Caco-2 (cell line): ENCODE results near the gene MRPL58. TPM values are rescaled to one million over a fixed set of nuclear protein-coding genes. Genes with fewer than 3 reads are reported as not detected.

Experiments used
- BruUV-seq: library from RNA; stranded (reverse); fragments of 400-500 nt; replicated peaks from 2 replicates; lab custom pipeline; 2021; lab: Mats Ljungman, UMichigan
- CTCF ChIA-PET: fragments of 300-600 bp; sonication (Branson Sonifier 250); formaldehyde crosslinking; loops from one replicate; lab custom pipeline; 2022; ENCODE audit warnings: antibody characterized with exemption; lab: Charles Lee
- POLR2A ChIA-PET: fragments of 300-600 bp; sonication (Branson Sonifier 250); formaldehyde crosslinking; loops from one replicate; lab custom pipeline; 2022; ENCODE audit warnings: antibody characterized with exemption; lab: Charles Lee
- DNase-seq, 2 experiments: peaks; one replicate each; pipeline versions ENCODE4 v3.0.0 to v3.0.0-alpha.2; 2020 to 2022
- H3K27me3 ChIP-seq: replicated peaks from 2 replicates; pipeline ENCODE4 v1.6.0; 2011; ENCODE audit warnings: low read length; ENCODE audit not compliant: control insufficient read depth, insufficient read depth
- H3K36me3 ChIP-seq: 2 replicates; pipeline ENCODE4 v1.5.1; 2011; ENCODE audit warnings: low read length; ENCODE audit not compliant: control insufficient read depth, insufficient read depth
- H3K4me1 ChIP-seq: fragments of 250-450 bp; sonication (Bioruptor Pico); 2 replicates; pipeline ENCODE4 v1.5.1; 2020; ENCODE audit warnings: mild to moderate bottlenecking
- H3K4me3 ChIP-seq: 2 replicates; pipeline ENCODE4 v1.5.1; 2011; ENCODE audit warnings: low read depth, mild to moderate bottlenecking, control low read depth, low read length
- H3K9me3 ChIP-seq: fragments of 250-450 bp; sonication (Bioruptor Pico); 2 replicates; pipeline ENCODE4 v1.5.1; 2020; ENCODE audit warnings: mild to moderate bottlenecking, moderate library complexity
- H3K27ac Mint-ChIP-seq: one replicate; pipeline ENCODE4 v1.8.0; 2022; ENCODE audit warnings: mixed read lengths; ENCODE audit not compliant: unreplicated experiment
- H3K27me3 Mint-ChIP-seq: one replicate; pipeline ENCODE4 v1.8.0; 2022; ENCODE audit warnings: mixed read lengths; ENCODE audit not compliant: insufficient read depth, unreplicated experiment
- H3K36me3 Mint-ChIP-seq: one replicate; pipeline ENCODE4 v1.8.0; 2022; ENCODE audit warnings: mild to moderate bottlenecking, mixed read lengths; ENCODE audit not compliant: insufficient read depth, unreplicated experiment
- H3K4me1 Mint-ChIP-seq: one replicate; pipeline ENCODE4 v1.8.0; 2022; ENCODE audit warnings: low read depth, mixed read lengths; ENCODE audit not compliant: unreplicated experiment
- H3K4me3 Mint-ChIP-seq: one replicate; pipeline ENCODE4 v1.8.0; 2022; ENCODE audit warnings: mild to moderate bottlenecking, moderate library complexity, mixed read lengths; ENCODE audit not compliant: unreplicated experiment
- H3K9me3 Mint-ChIP-seq: one replicate; pipeline ENCODE4 v1.8.0; 2022; ENCODE audit warnings: mixed read lengths; ENCODE audit not compliant: unreplicated experiment
- CTCF ChIP-seq, 2 experiments: fragments of 200-600 bp in 1 of 2; IDR thresholded peaks; 1 replicate in 1 of 2; 2 replicates in 1 of 2; pipeline versions ENCODE4 v1.5.1 to v1.8.0; 2011 to 2022; ENCODE audit warnings: antibody characterized with exemption in 1 of 2, control low read depth in 1 of 2, inconsistent platforms in 1 of 2, low read depth in 1 of 2, low read length in 1 of 2, mild to moderate bottlenecking in 1 of 2, moderate library complexity in 1 of 2; ENCODE audit not compliant: insufficient read depth in 1 of 2, severe bottlenecking in 1 of 2, unreplicated experiment in 1 of 2
- intact Hi-C: fragments of 100-400 bp; cut with micrococcal nuclease; formaldehyde crosslinking; loops from one replicate; pipeline ENCODE4 v1.10.0; 2022; ENCODE audit not compliant: unreplicated experiment
- total RNA-seq: library from RNA; stranded (reverse); gene quantifications from 2 replicates; pipeline ENCODE4 v1.2.3, GENCODE V29; 2022

The MRPL58 gene
- total RNA-seq, 1 experiment from 2014 or later = 61.0 TPM

- no peaks in the 10 kb centered on the region for H3K27me3 ChIP-seq
- H3K4me3 Mint-ChIP-seq = peak overlapping the region; percentile 94
- H3K36me3 ChIP-seq = no peaks in the 10 kb centered on the region
- H3K27me3 Mint-ChIP-seq = peaks cover 4% of the 10 kb centered on the region
- H3K27ac Mint-ChIP-seq = peak overlapping the region; percentile 98
- intact Hi-C loops = loop anchor here (2.0 kb wide), 2 partner anchors 21 to 43 kb away; partner anchors contain the start of gene MRPL58
- no TSS peak for BruUV-seq
- peaks cover 39% of the 10 kb centered on the region for H3K36me3 Mint-ChIP-seq
- no peaks in the 10 kb centered on the region for H3K4me1 ChIP-seq
- ChIA-PET CTCF (interaction anchor here (0.9 to 2.0 kb wide), 7 partner anchors 14 to 168 kb away, joined by 3 to 31 read pairs (median 5); partner anchors contain the start of genes CDR2L and SLC16A5), POLR2A (interaction anchor here (1.8 to 2.4 kb wide), 2 partner anchors 14 to 21 kb away, joined by 20 to 29 read pairs; partner anchors contain the start of genes ATP5PD, KCTD2 and MRPL58)
- peak overlapping the region; percentile 91 for H3K4me3 ChIP-seq
- H3K9me3 Mint-ChIP-seq = peaks cover 20% of the 10 kb centered on the region
- TF ChIP-seq CTCF (IDR thresholded peaks at IDR 0.05; ENCODE audit: insufficient read depth in 1 of 2, low read depth in 1 of 2, low read length in 1 of 2, severe bottlenecking in 1 of 2, unreplicated experiment in 1 of 2) = no peak
- H3K9me3 ChIP-seq = no peaks in the 10 kb centered on the region
- H3K4me1 Mint-ChIP-seq = peaks cover 30% of the 10 kb centered on the region
- DNase-seq = peak; percentile 95 to 99
These were observed 21.1 kb downstream of the MRPL58 start for GRCh38 chr17:75033346-75034235.

GRCh38 chr17:75034236-75034908 is 21.9 kb downstream of the MRPL58 start:
- Mint-ChIP-seq H3K9me3 (peaks cover 14% of the 10 kb centered on the region), H3K36me3 (peaks cover 47% of the 10 kb centered on the region), H3K27ac (peak overlapping the region; percentile 98), H3K4me3 (peak overlapping the region; percentile 94), H3K27me3 (peaks cover 4% of the 10 kb centered on the region), H3K4me1 (peaks cover 30% of the 10 kb centered on the region)
- intact Hi-C loops = loop anchor here (2.0 kb wide), 1 partner anchor 42 kb away; no protein-coding TSS in a partner anchor
- H3K4me3 ChIP-seq = peak overlapping the region; percentile 91
- POLR2A ChIA-PET = interaction anchor here (1.0 to 2.4 kb wide), 9 partner anchors 13 to 161 kb away, joined by 3 to 29 read pairs (median 11); partner anchors contain the start of genes ATP5PD, CDR2L, FDXR and KCTD2
- DNase-seq = peak; percentile 95 to 96
- no peaks in the 10 kb centered on the region for H3K27me3 ChIP-seq
- peak; percentile 14 to 17 for TF ChIP-seq CTCF (IDR thresholded peaks at IDR 0.05; ENCODE audit: insufficient read depth in 1 of 2, low read depth in 1 of 2, low read length in 1 of 2, severe bottlenecking in 1 of 2, unreplicated experiment in 1 of 2)
- no peaks in the 10 kb centered on the region for H3K9me3 ChIP-seq
- no peaks in the 10 kb centered on the region for H3K36me3 ChIP-seq
- BruUV-seq = TSS peak; percentile 45
- no peaks in the 10 kb centered on the region for H3K4me1 ChIP-seq
- CTCF ChIA-PET = interaction anchor here (0.7 to 2.0 kb wide), 12 partner anchors 13 to 167 kb away, joined by 3 to 31 read pairs (median 4); partner anchors contain the start of genes CDR2L, MRPL58 and SLC16A5
